Measurements from ENCODE around the gene C8G. TPM values are rescaled to one million over a fixed set of nuclear protein-coding genes. Genes with fewer than 3 reads are reported as not detected.
A peak's percentile ranks its signal among the peaks of the same experiment; 100 is the strongest.

Gene C8G
- total RNA-seq, 6 experiments from 2014 or later = 248 to 755 (median 453) TPM

DNA sequence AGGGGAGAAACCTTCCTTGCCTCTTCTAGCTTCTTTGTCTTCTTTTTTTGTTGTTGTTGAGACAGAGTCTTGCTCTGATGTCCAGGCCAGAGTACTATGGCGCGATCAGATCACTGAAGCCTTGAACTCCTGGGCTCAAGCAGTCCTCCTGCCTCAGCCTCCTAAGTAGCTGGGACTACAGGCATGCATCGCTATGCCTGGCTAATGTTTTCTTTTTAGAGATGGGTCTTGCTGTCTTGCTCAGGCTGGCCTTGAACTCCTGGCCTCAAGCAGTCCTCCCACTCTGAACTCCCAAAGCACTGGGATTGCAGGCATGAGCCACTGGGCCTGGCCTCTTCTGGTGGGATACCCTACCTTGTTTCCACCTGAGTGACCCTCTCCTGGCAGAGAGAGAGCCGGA, 43.8 kb downstream of the C8G start:
- DNase-seq (no peak), ATAC-seq (no peak)
- Histone ChIP-seq H3K9me3 (no peaks in the 10 kb centered on the region), H3K4me3 (no peak overlapping the region), H3K36me3 (no peaks in the 10 kb centered on the region), H3K27ac (no peak overlapping the region), H3K4me1 (peaks cover 0 to 7% (median 3%) of the 10 kb centered on the region in 4 donors), H3K27me3 (no peaks in the 10 kb centered on the region)
- intact Hi-C loops (cut with DNase I) = no loop called here
- 100% methylated on average over 1 of the region's 4 CpGs for WGBS (ENCODE audit: insufficient coverage, low coverage, low lambda C conversion rate, missing lambda C conversion rate)
- TF ChIP-seq POLR2A (IDR thresholded peaks at IDR 0.05) = no peak
- no peak for TF ChIP-seq CTCF (IDR thresholded peaks at IDR 0.05)

DNA sequence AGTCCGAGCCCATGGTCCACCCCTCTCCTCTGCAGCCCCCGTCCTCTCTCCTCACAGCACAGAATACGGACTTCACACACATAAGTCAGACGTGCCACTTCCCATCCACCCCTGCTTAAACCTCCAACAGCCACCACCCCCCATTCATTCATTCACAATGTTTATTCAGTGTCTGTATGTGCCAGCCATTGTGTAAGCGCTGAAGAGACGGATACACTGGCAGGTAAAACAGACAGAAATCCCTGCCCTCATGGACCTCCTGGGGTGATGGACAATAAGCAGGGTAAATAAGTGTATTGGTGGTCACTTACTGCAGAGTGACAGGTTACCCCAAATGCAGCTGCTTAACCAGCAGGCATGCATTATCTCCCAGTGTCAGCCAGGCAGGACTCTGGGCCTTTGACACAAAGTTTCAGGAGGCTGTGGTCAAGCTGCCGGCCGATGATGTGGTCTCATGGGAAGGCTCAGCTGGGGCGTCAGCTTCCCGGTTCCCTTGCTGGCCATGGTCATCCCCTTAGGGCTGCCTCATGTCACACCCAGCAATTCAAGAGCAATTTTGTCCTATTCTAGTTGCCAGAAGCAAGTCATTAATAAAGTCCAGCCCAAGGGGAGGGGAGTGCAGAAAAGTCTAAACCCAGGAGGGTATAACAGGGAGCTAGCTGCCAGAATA, 45.3 kb downstream of the C8G start:
- no peak overlapping the region for H3K27ac ChIP-seq
- intact Hi-C loops (cut with DNase I) = no loop called here
- DNase-seq = no peak
- H3K27me3 ChIP-seq = no peaks in the 10 kb centered on the region
- 72% methylated on average over 8 of the region's 10 CpGs for WGBS (ENCODE audit: insufficient coverage, low coverage, low lambda C conversion rate, missing lambda C conversion rate)
- H3K36me3 ChIP-seq = no peaks in the 10 kb centered on the region
- peaks cover 0 to 14% (median 4%) of the 10 kb centered on the region in 4 donors for H3K4me1 ChIP-seq
- H3K9me3 ChIP-seq = no peaks in the 10 kb centered on the region
- no peak overlapping the region for H3K4me3 ChIP-seq
- ATAC-seq = no peak
- TF ChIP-seq POLR2A (IDR thresholded peaks at IDR 0.05) (no peak), CTCF (IDR thresholded peaks at IDR 0.05) (no peak)

GRCh38 chr9:136991993-136992818, 47.2 kb downstream of the C8G start, which contains the start of gene PAXX:
Gene PAXX (plus strand): TSS chr9:136992422. CDS start chr9:136992444, 22 bp downstream.
- Histone ChIP-seq H3K27ac (peak within 1 kb of the TSS in 2 of 3 donors; percentile 63 to 69), H3K36me3 (no peaks in the 10 kb centered on the region), H3K27me3 (no peaks in the 10 kb centered on the region), H3K4me1 (peaks cover 0 to 14% (median 5%) of the 10 kb centered on the region in 4 donors), H3K9me3 (no peaks in the 10 kb centered on the region), H3K4me3 (peak within 1 kb of the TSS; percentile 66 to 86 (median 77))
- no peak for TF ChIP-seq CTCF (IDR thresholded peaks at IDR 0.05)
- TF ChIP-seq POLR2A (IDR thresholded peaks at IDR 0.05) = peak; percentile 40
- intact Hi-C loops (cut with DNase I) = no loop called here
- DNase-seq = peak; percentile 95 to 96 (median 95)
- peak; percentile 92 to 97 (median 94) for ATAC-seq
- WGBS (ENCODE audit: insufficient coverage, low coverage, low lambda C conversion rate, missing lambda C conversion rate) = no CpG with 5 or more reads among the region's 92 CpGs

GRCh38 chr9:136992819-136993369, 47.9 kb downstream of the C8G start:
- peaks cover 0 to 14% (median 5%) of the 10 kb centered on the region in 4 donors for H3K4me1 ChIP-seq

More at GRCh38 chr9:136992819-136993369, 47.9 kb downstream of the C8G start:
- ATAC-seq = no peak
- no peaks in the 10 kb centered on the region for H3K36me3 ChIP-seq
- peak overlapping the region in 2 of 3 donors; percentile 19 to 63 for H3K27ac ChIP-seq
- TF ChIP-seq POLR2A (IDR thresholded peaks at IDR 0.05) (no peak), CTCF (IDR thresholded peaks at IDR 0.05) (no peak)
- peak overlapping the region; percentile 66 to 86 (median 77) for H3K4me3 ChIP-seq
- intact Hi-C loops (cut with DNase I) = no loop called here
- no peaks in the 10 kb centered on the region for H3K9me3 ChIP-seq
- WGBS (ENCODE audit: insufficient coverage, low coverage, low lambda C conversion rate, missing lambda C conversion rate) = 10% methylated on average over 2 of the region's 18 CpGs
- no peak for DNase-seq
- H3K27me3 ChIP-seq = no peaks in the 10 kb centered on the region

All from right lobe of liver (tissue), 6 donors.